K562 (cell line): ENCODE data around the gene QRICH1. TPM values are rescaled to one million over a fixed set of nuclear protein-coding genes. Genes with fewer than 3 reads are reported as not detected.

ENCODE experiments used
- DPF2 ChIP-seq: fragments of 450-650 bp; IDR thresholded peaks from 2 replicates; pipeline ENCODE4 v1.6.1; 2016
- EP300 ChIP-seq: IDR thresholded peaks from 2 replicates; pipeline ENCODE4 v1.6.1; 2012; ENCODE audit warnings: low read length, improper control_type of control experiment
- GATA2 ChIP-seq: sonication (generic); formaldehyde crosslinking; IDR thresholded peaks from 2 replicates; pipeline ENCODE4 v1.4.0; 2020; ENCODE audit warnings: mild to moderate bottlenecking, missing genetic modification reagents
- HCFC1 ChIP-seq: IDR thresholded peaks from 2 replicates; pipeline ENCODE4 v1.6.1; 2012; ENCODE audit warnings: low read depth, low read length, improper control_type of control experiment
- HDAC2 ChIP-seq: fragments of 450-650 bp; IDR thresholded peaks from 2 replicates; pipeline ENCODE4 v1.6.1; 2016; ENCODE audit warnings: mild to moderate bottlenecking
- KDM1A ChIP-seq, 2 experiments: fragments of 450-650 bp; IDR thresholded peaks; 2 replicates each; pipeline ENCODE4 v1.6.1; 2016; ENCODE audit warnings: mild to moderate bottlenecking in 2 of 2
- NFIC ChIP-seq: fragments of 450-650 bp; IDR thresholded peaks from 2 replicates; pipeline ENCODE4 v1.6.1; 2017; ENCODE audit warnings: mild to moderate bottlenecking, inconsistent platforms
- PHB ChIP-seq: fragments of 250-450 bp; sonication (Bioruptor Pico); IDR thresholded peaks from 2 replicates; pipeline ENCODE4 v1.5.0; 2021
- POLR3A ChIP-seq: IDR thresholded peaks from 2 replicates; pipeline ENCODE4 v1.6.1; 2011; ENCODE audit warnings: borderline replicate concordance, mild to moderate bottlenecking, moderate library complexity; ENCODE audit not compliant: insufficient read length, insufficient read depth; ENCODE audit errors: extremely low read depth
- RFX1 ChIP-seq: fragments of 450-650 bp; IDR thresholded peaks from 2 replicates; pipeline ENCODE4 v1.6.1; 2016; ENCODE audit warnings: mild to moderate bottlenecking, moderate library complexity
- SAFB2 ChIP-seq: fragments of 200-400 bp; formaldehyde crosslinking; IDR thresholded peaks from 2 replicates; pipeline ENCODE4 v1.6.1; 2018; ENCODE audit warnings: borderline replicate concordance, low read length, low read depth, moderate library complexity; ENCODE audit not compliant: severe bottlenecking
- SREBF1 ChIP-seq: fragments of 150-350 bp; IDR thresholded peaks from 2 replicates; pipeline ENCODE4 v1.6.1; 2014; ENCODE audit warnings: antibody characterized with exemption, low read depth, low read length, borderline replicate concordance
- ZNF24 ChIP-seq: fragments of 450-650 bp; IDR thresholded peaks from 2 replicates; pipeline ENCODE4 v1.6.1; 2016
- ZNF282 ChIP-seq: sonication (generic); formaldehyde crosslinking; IDR thresholded peaks from 2 replicates; pipeline ENCODE4 v1.8.1; 2023; ENCODE audit warnings: missing genetic modification reagents
- ZNF76 ChIP-seq: fragments of 250-450 bp; sonication (Bioruptor Pico); IDR thresholded peaks from 2 replicates; pipeline ENCODE4 v1.4.0; 2020; ENCODE audit warnings: mild to moderate bottlenecking, moderate library complexity, borderline replicate concordance
- polyA plus RNA-seq, 8 experiments: library from polyadenylated mRNA; depleted of rRNA in 4 of 8; stranded (reverse) in 5 of 8; unstranded in 3 of 8; fragments of >200 nt; fragmentation: Nextera tagmentation in 2 of 8; fragmentation: Illumina TruSeq in 1 of 8; extraction: Ambion mirVana in 2 of 8; extraction: Trizol in 1 of 8; gene quantifications; 2 replicates each; pipeline versions ENCODE4 v1.2.1 to v1.2.3, GENCODE V29; 2011 to 2014; ENCODE audit warnings: inconsistent platforms in 1 of 8, missing spikeins in 1 of 8
- total RNA-seq, 7 experiments: library from RNA; depleted of rRNA in 6 of 7; stranded (reverse); fragments of >200 nt in 6 of 7; fragmentation: Illumina TruSeq in 2 of 7; extraction: Trizol in 2 of 7; gene quantifications; 2 replicates each; pipeline versions ENCODE4 v1.2.1 to v1.2.3, GENCODE V29; 2011 to 2021; ENCODE audit warnings: low replicate concordance in 1 of 7
- TF ChIP-seq, protein P1 (sequence below): fragments of 250-450 bp; sonication (Bioruptor Pico); IDR thresholded peaks from 2 replicates; pipeline ENCODE4 v1.8.0; 2022; ENCODE audit warnings: moderate library complexity, mild to moderate bottlenecking, inconsistent platforms
- TF ChIP-seq, protein P2 (sequence below): sonication (generic); formaldehyde crosslinking; IDR thresholded peaks from 2 replicates; pipeline ENCODE4 v1.9.0; 2022; ENCODE audit warnings: mild to moderate bottlenecking, missing genetic modification reagents

The QRICH1 gene
- total and polyA plus RNA-seq, 9 of the 15 experiments (the other 6 are each of a cell fraction or from before 2014, with no cell fraction given), result 20.1 to 99.2 (median 56.7) TPM

GRCh38 chr3:49098429-49098828 is 4.6 kb upstream of the QRICH1 start (continued):
- TF ChIP-seq RFX1, result peak; percentile 64
- TF ChIP-seq HCFC1, result no peak
- 0 out of 2 replicates have a peak, but pooled peaks have one; percentile 27 for TF ChIP-seq HDAC2
- TF ChIP-seq KDM1A (IDR thresholded peaks at IDR 0.05), result peak; percentile 74 to 86
- TF ChIP-seq DPF2, result peak; percentile 40; the same call in 1 of the 2 replicates
- no peak for TF ChIP-seq ZNF282 (CRISPR knock-in tag)
- no peak for TF ChIP-seq ZNF24
- TF ChIP-seq NFIC, result peak; percentile 95
- no peak for TF ChIP-seq SREBF1
- TF ChIP-seq, protein P1, sequence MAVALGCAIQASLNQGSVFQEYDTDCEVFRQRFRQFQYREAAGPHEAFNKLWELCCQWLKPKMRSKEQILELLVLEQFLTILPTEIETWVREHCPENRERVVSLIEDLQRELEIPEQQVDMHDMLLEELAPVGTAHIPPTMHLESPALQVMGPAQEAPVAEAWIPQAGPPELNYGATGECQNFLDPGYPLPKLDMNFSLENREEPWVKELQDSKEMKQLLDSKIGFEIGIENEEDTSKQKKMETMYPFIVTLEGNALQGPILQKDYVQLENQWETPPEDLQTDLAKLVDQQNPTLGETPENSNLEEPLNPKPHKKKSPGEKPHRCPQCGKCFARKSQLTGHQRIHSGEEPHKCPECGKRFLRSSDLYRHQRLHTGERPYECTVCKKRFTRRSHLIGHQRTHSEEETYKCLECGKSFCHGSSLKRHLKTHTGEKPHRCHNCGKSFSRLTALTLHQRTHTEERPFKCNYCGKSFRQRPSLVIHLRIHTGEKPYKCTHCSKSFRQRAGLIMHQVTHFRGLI (CRISPR knock-in tag), result no peak
- no peak for TF ChIP-seq POLR3A
- peak; percentile 61 for TF ChIP-seq GATA2 (CRISPR knock-in tag)
- TF ChIP-seq ZNF76 (CRISPR knock-in tag), result no peak
- no peak for TF ChIP-seq SAFB2
- TF ChIP-seq, protein P2, sequence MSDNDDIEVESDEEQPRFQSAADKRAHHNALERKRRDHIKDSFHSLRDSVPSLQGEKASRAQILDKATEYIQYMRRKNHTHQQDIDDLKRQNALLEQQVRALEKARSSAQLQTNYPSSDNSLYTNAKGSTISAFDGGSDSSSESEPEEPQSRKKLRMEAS (CRISPR knock-in tag), result peak; percentile 61
- TF ChIP-seq EP300, result peak; percentile 20; the same call in 1 of the 2 replicates
- no peak for TF ChIP-seq PHB
